ENCODE data around the gene CD3E.
A peak's percentile ranks its signal among the peaks of the same experiment; 100 is the strongest.

DNA sequence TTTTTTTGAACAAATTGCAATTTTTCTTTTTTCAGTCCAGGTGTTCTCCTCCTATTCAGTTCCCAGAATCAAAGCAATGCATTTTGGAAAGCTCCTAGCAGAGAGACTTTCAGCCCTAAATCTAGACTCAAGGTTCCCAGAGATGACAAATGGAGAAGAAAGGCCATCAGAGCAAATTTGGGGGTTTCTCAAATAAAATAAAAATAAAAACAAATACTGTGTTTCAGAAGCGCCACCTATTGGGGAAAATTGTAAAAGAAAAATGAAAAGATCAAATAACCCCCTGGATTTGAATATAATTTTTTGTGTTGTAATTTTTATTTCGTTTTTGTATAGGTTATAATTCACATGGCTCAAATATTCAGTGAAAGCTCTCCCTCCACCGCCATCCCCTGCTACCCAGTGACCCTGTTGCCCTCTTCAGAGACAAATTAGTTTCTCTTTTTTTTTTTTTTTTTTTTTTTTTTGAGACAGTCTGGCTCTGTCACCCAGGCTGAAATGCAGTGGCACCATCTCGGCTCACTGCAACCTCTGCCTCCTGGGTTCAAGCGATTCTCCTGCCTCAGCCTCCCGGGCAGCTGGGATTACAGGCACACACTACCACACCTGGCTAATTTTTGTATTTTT, 48.7 kb downstream of the CD3E start:
- TF ChIP-seq, protein P1, sequence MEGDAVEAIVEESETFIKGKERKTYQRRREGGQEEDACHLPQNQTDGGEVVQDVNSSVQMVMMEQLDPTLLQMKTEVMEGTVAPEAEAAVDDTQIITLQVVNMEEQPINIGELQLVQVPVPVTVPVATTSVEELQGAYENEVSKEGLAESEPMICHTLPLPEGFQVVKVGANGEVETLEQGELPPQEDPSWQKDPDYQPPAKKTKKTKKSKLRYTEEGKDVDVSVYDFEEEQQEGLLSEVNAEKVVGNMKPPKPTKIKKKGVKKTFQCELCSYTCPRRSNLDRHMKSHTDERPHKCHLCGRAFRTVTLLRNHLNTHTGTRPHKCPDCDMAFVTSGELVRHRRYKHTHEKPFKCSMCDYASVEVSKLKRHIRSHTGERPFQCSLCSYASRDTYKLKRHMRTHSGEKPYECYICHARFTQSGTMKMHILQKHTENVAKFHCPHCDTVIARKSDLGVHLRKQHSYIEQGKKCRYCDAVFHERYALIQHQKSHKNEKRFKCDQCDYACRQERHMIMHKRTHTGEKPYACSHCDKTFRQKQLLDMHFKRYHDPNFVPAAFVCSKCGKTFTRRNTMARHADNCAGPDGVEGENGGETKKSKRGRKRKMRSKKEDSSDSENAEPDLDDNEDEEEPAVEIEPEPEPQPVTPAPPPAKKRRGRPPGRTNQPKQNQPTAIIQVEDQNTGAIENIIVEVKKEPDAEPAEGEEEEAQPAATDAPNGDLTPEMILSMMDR (conservative IDR thresholded peaks at IDR 0.05; ENCODE audit: low read length) = peak; percentile 74
- TF ChIP-seq EZH2phosphoT487 (IDR thresholded peaks at IDR 0.05; ENCODE audit: borderline replicate concordance) = no peak

Data from Loucy (cell line).